SU-DHL-6 (cell line): ENCODE results near the gene IL1R2.

ENCODE experiments used
- CTCF ChIP-seq: fragments of 200-600 bp; sonication (generic); IDR thresholded peaks from one replicate; pipeline ENCODE4 v1.5.1; 2017; ENCODE audit warnings: antibody characterized with exemption, mild to moderate bottlenecking, low read length, moderate library complexity; ENCODE audit not compliant: insufficient read depth, poor library complexity, severe bottlenecking
- EZH2phosphoT487 ChIP-seq: fragments of 200-600 bp; sonication (generic), shearing (Covaris generic); conservative IDR thresholded peaks from 2 replicates; pipeline ENCODE4 v1.6.1; 2018; ENCODE audit warnings: mild to moderate bottlenecking, antibody characterized with exemption, low read length, moderate library complexity, mixed read lengths

- no peak for TF ChIP-seq CTCF
- no peak for TF ChIP-seq EZH2phosphoT487
These were observed 63.7 kb downstream of the IL1R2 start for GRCh38 chr2:102055346-102055990.
